Fibroblast of the aortic adventitia (primary cell): ENCODE results near the gene HRH2. TPM values are rescaled to one million over a fixed set of nuclear protein-coding genes. Genes with fewer than 3 reads are reported as not detected.
"Not testable (repeated sequence)": the region's sequence is repeated elsewhere in the genome, so short reads cannot be mapped to it uniquely, and the experiment has no call there.

Source experiments
- DNase-seq: peaks from one replicate; pipeline ENCODE4 v3.0.0-alpha.2; 2010; ENCODE audit warnings: low read depth
- H3K4me3 ChIP-seq: 2 replicates; pipeline ENCODE4 v1.5.1; 2011; ENCODE audit warnings: low read depth, mild to moderate bottlenecking, control low read depth, low read length, moderate library complexity
- total RNA-seq: library from RNA; depleted of rRNA; stranded (reverse); fragments of >200 nt; gene quantifications from 2 replicates; pipeline ENCODE4 v1.2.3, GENCODE V29; 2012; ENCODE audit warnings: low replicate concordance
- TF ChIP-seq, protein P1 (sequence below): IDR thresholded peaks from 2 replicates; pipeline ENCODE4 v1.5.1; 2011; ENCODE audit warnings: mild to moderate bottlenecking, low read length, control low read depth, inconsistent platforms; ENCODE audit not compliant: insufficient read depth

HRH2 gene
- total RNA-seq, 1 donor = under 0.01 TPM

- no peak for DNase-seq
- H3K4me3 ChIP-seq = no peak overlapping the region
- TF ChIP-seq, protein P1, sequence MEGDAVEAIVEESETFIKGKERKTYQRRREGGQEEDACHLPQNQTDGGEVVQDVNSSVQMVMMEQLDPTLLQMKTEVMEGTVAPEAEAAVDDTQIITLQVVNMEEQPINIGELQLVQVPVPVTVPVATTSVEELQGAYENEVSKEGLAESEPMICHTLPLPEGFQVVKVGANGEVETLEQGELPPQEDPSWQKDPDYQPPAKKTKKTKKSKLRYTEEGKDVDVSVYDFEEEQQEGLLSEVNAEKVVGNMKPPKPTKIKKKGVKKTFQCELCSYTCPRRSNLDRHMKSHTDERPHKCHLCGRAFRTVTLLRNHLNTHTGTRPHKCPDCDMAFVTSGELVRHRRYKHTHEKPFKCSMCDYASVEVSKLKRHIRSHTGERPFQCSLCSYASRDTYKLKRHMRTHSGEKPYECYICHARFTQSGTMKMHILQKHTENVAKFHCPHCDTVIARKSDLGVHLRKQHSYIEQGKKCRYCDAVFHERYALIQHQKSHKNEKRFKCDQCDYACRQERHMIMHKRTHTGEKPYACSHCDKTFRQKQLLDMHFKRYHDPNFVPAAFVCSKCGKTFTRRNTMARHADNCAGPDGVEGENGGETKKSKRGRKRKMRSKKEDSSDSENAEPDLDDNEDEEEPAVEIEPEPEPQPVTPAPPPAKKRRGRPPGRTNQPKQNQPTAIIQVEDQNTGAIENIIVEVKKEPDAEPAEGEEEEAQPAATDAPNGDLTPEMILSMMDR = no peak
Measured at GRCh38 chr5:175640106-175640775, 17.6 kb upstream of the HRH2 start.

GRCh38 chr5:175642998-175643397 lies 14.9 kb upstream of the HRH2 start:
- H3K4me3 ChIP-seq = no peak overlapping the region
- TF ChIP-seq, protein P1 = no peak
- no peak for DNase-seq

GRCh38 chr5:175646251-175646650 lies 11.6 kb upstream of the HRH2 start:
- TF ChIP-seq, protein P1 = no peak
- no peak for DNase-seq
- no peak overlapping the region for H3K4me3 ChIP-seq

GRCh38 chr5:175649967-175650366 lies 7.9 kb upstream of the HRH2 start:
- TF ChIP-seq, protein P1 = no peak
- no peak for DNase-seq
- H3K4me3 ChIP-seq = no peak overlapping the region

GRCh38 chr5:175650430-175651205 lies 7.3 kb upstream of the HRH2 start:
- H3K4me3 ChIP-seq, DNase-seq: not testable (repeated sequence)

GRCh38 chr5:175652741-175653663 lies 4.9 kb upstream of the HRH2 start:
- H3K4me3 ChIP-seq = no peak overlapping the region
- DNase-seq = no peak
- TF ChIP-seq, protein P1 = no peak

GRCh38 chr5:175653763-175654162 lies 4.1 kb upstream of the HRH2 start:
- DNase-seq = no peak
- TF ChIP-seq, protein P1 = no peak
- no peak overlapping the region for H3K4me3 ChIP-seq
